Fibroblast of the conjunctiva (primary cell): ENCODE results near the gene KRT78.
"Not testable (repeated sequence)": the region's sequence is repeated elsewhere in the genome, so short reads cannot be mapped to it uniquely, and the experiment has no call there.

Experiments used
- DNase-seq: peaks from one replicate; pipeline ENCODE4 v3.0.0-alpha.2; 2010; ENCODE audit warnings: low read depth

The KRT78 gene

GRCh38 chr12:52848661-52849255, at the start of gene KRT78:
Gene KRT78, minus strand, starts transcription at chr12:52848994. Its CDS starts 64 bp downstream, at chr12:52848930.
- DNase-seq: no peak

DNA sequence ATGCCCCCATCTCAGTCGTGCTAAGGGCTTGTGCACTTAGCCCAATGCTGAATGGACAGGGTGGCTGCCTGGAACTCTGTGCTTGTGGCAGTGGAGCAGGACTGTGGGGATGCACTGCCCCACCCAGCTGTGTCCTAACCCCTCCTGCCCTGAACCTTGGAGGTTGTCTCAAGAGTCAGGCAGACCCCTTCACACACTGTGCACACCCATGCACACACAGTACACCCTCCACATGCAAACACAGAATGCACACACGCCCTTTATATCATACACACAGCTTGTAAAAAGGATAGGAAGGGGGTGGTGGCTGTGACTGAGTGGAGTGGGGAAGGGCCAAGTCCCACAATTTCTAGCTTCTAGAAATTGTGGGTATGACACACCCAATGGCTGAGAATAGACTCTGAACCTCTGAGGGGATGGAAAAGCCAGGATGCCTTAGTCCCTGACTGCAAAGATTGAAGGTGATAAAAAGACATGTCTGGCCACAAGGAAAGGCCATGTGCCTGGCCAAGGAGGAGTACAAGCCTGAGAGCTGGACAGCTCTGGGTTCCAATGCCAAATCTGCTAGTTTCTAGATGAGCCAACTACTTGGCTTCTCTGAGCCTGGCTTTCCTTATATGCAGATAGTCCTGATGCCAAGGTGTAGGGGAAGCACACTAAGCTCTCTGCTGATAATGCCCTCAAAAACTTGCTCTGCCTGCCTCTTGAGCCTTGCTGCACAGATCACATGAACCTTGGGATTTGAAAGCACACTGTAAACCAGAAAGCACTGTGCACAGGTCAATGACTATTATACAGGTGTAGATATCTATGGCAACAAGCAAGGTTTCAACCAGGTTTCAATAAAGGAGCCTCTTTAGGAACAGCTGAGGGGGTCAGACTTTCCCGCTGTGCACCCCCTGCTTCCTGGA, 47.7 kb upstream of the KRT78 start:
- DNase-seq: no peak

- DNase-seq: no peak
These were observed 47.0 kb upstream of the KRT78 start for GRCh38 chr12:52895726-52896189.

DNA sequence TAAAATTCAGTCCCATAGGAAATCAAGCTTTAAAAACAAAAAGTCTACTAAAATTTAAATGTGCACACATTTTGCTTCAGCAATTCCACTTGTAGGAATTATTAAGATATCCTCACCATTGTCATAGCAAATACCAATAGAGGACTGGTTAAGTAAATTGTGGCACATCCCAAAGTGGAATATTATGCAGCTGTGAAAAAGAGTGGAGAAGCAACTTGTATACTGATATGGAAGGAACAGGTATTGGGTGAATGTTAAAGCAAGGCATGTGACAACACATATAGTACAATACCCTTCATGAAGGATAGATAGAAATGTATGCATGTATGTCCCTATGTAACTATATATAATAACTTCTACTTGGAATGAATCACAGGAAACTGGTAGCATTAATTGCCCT, 44.2 kb upstream of the KRT78 start:
- DNase-seq: no peak

DNA sequence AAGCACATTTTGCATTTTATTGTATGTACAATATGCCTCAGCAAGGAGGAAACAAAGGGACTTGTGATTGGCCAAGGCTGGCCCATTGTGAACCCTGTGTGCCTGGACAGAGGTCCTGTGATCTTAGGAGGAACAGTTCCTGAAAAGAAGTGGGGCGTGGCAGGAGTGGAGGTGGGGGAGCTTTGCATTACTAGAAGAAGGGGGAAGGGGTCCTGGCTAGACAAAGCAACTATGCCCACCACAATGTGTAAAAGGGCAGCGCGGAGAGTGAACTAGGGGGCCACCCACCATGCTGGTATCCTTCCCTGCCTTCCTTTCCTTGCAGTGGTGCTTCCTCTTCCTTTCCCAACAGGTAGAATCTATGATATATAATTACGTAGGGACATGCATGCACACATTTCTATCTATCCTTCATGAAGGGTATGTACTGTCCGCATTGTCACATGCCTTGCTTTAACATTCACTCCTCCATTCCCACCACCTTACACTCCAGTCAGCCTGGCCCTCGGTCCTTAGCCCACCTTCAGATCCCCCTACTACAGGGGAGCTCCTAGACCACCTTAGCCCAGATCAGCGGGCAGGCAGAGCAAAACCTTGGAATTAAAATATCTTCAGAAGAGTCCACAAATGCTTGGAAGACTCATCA, 43.5 kb upstream of the KRT78 start:
- DNase-seq: no peak

- no peak for DNase-seq
These were observed 42.2 kb upstream of the KRT78 start for GRCh38 chr12:52891044-52891443.

DNA sequence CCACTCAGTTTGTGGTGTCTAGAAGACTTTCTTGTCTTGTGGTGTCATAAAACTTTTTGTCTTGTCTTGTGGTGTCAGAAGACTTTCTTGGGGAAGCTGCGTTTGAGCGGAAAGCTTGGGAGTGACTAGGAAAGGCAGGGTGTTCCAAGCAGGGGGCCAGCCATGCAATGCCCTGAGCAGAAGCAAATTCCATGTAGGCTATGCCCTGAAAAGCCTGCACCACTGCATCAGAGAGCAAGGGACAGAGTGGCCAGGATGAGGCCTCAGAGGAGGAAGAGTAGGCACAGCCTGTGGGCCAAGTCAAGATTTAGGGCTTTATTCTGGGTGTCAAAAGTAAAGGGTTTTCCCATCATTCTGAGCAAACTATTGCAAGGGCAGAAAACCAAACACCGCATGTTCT, 41.6 kb upstream of the KRT78 start:
- DNase-seq: no peak

DNA sequence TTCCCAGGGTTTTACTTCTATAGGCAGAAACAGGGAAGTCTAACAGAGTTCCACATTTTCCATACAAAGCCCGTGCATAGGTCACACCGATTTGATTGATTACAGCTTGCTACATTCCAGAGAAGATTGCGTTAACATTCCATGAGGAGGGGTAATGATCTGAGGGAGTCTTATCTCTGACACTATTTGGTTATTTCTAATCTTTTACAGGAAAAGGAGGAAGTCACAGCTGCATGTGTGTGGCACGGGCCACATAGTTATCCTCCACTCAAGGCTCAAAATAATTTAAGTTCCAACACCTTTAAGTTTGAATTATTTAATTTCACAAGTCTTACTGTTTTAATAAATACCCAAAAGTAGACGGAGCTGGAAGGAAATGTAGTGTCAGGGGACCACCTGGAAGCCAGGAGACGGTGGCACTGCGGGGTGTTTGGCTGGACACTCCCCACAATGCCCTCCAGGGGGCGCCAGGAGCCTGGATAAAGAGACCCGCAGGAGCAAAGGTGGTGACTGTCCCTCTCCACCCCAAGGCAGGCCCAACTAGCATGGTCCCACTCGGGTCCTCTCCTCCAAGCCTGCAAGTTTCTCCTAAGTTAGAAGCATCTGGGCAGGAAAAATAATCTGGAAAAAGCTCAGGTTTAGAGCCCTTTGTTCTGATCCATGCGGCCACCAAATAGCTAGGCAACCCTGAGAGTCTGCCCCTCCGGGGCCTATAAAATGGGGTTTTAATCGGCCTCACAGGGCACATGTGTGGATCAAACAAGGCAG, 35.9 kb upstream of the KRT78 start:
- no peak for DNase-seq

DNA sequence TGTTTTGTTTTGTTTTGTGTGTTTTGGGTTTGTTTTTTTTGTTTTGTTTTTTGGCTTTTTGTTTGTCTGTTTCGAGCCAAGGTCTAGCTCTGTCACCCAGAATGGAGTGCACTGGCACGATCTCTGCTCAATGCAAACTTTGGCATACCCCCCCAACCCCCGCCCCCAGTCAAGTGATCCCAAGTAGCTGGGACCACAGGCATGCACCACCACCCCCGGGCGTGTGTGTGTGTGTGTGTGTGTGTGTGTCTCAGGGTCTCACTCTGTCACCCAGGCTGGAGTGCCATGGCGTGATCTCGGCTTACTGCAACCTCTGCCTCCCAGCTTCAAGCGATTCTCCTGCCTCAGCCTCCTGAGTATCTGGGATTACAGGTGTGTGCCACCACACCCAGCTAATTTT, 31.7 kb upstream of the KRT78 start:
- not testable (repeated sequence) for DNase-seq

DNA sequence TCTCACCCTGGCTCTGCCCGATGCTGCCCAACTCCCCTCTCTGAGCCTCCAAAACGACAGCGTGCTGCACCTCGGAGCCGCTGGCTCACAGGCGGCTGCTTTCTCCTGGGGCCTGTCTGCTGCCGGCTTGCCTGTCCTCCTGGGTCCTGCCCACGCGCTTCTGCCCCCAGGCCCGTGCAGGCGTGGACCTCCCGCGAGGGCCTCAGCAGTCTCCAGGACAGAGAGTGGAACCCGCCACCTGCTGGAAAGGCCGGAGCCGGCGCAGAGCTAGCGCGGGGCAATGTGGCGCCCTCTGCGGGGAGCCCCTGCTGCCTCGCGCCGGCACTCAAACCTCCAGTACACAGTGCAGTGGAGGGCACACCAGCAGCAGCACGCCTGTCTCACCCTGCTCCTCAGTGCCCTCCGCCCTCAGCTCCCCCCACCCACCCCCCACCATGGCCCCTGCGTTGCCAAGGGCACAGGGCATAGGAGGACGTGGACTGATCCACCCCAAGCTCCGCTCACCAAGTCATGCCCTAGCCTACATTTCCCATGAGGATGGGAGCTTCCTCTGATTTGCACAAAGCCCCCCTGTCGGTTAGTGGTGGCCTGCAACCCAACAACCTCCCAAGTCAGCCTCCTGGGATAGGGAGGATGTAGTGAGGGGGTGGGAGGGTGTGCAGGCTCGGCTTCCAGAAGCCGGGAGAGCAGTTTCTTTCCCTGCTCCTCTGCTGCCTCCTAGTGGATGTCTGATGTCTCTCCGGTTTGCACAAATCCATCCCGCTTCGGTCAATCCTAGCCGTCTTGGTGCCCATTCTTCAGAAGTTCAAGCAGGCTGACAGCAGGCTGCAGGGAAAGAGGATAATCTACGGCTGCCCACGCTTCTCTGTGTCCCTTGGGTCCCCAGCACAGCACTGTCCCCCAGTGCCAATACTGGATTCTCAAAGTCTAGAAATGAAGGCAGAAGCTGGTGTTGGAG, 30.9 kb upstream of the KRT78 start:
- DNase-seq: peak; percentile 88

GRCh38 chr12:52878507-52879393, 30.0 kb upstream of the KRT78 start:
- no peak for DNase-seq

- no peak for DNase-seq
These were observed 28.4 kb upstream of the KRT78 start for GRCh38 chr12:52877242-52877641.

DNA sequence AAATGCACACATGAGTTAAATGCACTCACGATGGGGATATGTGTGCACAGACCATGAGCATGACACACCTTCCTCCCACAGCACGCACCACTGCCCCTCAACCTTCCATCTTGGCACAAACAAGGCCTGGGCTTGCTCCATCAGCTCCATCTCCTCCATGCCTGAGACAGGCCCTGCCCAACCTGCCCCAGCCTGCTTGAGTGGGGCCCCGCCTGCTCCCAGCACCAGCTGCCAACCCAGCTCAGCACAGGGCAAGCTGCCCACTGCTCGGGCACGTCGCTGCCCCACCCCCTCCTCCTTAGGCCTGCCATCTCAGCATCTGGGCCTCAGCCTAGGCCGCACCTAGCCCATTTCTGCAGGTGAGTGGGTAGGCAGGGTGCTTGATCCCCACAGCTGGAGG, 27.6 kb upstream of the KRT78 start:
- no peak for DNase-seq

DNA sequence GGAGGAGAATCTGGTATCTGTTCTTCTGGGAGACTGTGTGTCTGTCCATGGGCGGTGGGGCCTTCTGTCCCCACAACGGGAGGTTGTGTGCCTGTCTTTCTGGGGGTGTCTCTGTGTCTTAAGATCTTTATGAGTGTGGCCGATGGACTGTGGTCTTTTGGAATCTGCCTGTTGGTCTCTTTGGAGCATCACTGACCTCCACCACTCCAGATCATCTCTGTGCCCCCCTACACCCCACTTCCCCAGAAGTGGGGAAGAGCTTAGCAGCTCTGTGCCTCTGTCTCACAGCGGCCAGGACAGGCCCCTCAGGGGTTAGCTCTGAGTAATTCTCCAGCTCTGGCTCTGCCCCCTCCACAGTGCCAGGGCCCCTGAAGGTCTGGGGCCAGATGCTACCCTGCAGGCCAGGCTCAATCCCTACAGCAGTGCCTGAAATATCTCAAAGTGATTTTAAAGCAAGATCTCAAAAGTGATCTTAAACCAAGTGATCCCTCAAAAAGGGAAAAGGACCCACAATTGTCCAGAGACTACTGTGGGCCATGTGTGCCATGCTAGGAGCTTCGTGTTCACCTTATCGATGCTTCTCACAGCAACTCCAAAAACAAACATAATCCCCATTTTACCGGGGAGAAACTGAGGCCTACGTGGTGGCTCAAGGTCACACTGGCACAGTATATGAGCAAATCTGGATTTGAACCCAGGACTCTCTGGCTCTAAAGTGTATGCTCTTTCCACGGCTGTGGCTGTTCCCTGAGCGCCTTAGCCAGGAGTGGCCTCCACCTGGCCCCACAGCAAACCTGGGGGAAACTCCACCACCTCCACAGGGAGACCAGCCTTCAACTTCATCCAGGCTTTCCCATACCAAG, 26.0 kb upstream of the KRT78 start:
- no peak for DNase-seq

DNA sequence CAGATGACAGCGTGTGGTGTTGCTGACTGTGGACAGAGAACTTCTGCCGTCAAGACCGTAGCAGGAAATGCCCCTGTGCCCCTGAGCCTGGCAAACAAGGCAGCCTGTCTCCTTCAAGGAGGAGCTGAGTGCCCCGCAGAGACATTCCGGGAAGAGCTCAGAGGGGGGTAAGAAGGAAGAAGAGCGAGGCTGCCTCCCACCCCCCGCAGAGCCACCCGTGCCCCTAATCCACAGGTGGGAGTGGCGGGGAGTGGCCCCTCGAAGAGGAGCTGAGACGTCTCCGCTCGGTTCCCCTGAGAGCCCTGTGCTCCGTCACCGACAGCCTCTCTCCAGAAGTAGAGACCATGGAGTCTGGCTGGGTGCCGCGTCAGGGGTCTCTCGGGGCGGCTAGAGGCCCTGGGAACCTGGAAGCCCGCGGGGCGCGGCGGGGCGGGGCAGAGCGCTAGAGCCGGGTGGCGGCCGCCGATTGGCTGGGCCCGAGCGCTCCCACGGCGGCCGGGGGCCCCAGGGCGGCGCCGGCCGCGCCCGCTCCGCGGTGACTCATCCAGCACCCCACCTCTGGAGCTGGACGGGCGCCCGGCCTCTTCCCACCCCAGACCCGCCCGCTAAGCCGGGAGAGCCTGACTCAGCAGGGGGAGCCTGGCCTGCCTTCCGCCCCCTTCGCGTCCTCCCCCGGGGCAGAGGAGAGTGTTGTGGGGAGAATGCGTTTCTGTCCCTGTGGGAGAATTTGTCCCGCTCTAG, 25.2 kb upstream of the KRT78 start:
- DNase-seq: peak; percentile 89

GRCh38 chr12:52873513-52873831, 24.7 kb upstream of the KRT78 start:
- DNase-seq: no peak

DNA sequence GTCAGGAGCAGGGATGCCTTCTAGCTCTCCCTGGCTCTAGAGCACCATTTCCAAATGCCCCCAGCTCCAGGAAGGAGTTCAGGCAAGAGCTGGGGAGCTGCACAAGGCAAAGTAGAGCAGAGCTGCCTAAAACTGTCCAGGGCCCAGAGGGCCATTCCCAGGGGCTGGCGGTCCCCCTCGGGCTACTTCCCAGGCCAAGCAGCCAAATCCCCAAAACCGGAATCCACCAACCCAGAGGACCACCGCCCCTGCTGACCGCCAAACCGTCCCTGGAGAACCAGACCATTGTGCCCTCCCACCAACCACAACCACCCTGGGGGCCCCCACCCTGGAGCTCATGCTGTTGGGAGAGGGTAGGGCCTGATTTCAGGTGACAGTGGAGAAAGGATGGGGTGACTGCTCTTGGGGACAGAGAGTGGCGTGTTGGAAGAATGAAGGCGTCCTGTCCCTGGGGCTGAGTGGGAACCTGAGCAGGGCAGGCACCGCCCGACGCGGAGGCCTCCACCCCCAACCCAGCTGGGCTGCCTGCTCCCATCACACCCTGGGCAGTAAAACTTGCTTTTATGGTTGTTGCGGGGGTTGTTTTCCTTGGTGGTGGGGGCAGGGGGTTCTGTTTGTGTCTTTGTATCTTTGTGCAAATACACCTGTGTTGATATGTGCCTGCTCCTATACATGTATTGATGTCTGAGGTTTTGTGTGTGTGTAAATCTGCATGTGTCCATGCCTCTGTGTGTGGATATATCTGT, 24.0 kb upstream of the KRT78 start:
- no peak for DNase-seq
